NT2/D1 (cell line): Measurements from ENCODE around the gene PLXNA2.

Source experiments
- SUZ12 ChIP-seq: IDR thresholded peaks from 2 replicates; pipeline ENCODE4 v1.6.1; 2011; ENCODE audit not compliant: insufficient read length, insufficient read depth; ENCODE audit errors: extremely low read depth
- YY1 ChIP-seq: IDR thresholded peaks from 2 replicates; pipeline ENCODE4 v1.6.1; 2011; ENCODE audit not compliant: insufficient read length, insufficient read depth

DNA sequence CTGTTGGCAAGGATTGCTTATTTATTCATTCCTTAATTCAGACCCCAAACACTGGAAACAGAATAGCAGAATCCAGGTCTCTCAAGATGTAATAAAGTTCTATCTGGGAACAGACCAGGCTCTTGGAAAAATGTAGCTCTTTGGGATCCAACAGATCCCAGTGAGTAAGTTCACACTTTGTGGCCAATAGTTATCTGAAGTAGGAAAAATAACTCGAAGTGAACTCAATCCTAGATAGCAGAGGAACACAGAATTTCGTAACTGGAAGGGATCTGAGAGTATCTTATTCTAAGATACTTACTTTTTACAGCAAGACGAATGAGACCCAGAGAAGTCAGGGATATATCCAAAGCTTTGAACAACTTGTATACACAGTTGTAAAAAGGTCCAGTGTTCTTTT, 182.6 kb downstream of the PLXNA2 start:
- TF ChIP-seq SUZ12, result no peak
- no peak for TF ChIP-seq YY1
